NCI-H226 (cell line): ENCODE data around the gene NR2F2.

Source experiments
- DNase-seq: peaks from one replicate; pipeline ENCODE4 v3.0.0-alpha.2; 2015

NR2F2 gene

GRCh38 chr15:96330450-96331143, at the start of gene NR2F2:
Gene NR2F2, plus strand, starts transcription at chr15:96330700. Its CDS starts 1,406 bp downstream, at chr15:96332106.
- DNase-seq: peak; percentile 100

GRCh38 chr15:96285305-96285704, 45.2 kb upstream of the NR2F2 start:
- peak; percentile 45 for DNase-seq

- DNase-seq: no peak
Observed at GRCh38 chr15:96285729-96286254, 44.7 kb upstream of the NR2F2 start.

GRCh38 chr15:96290679-96291078, 39.8 kb upstream of the NR2F2 start:
- no peak for DNase-seq

GRCh38 chr15:96292635-96293034, 37.9 kb upstream of the NR2F2 start:
- DNase-seq: no peak

GRCh38 chr15:96293441-96293840, 37.1 kb upstream of the NR2F2 start:
- DNase-seq: no peak

GRCh38 chr15:96294766-96295165, 35.7 kb upstream of the NR2F2 start:
- no peak for DNase-seq

- peak; percentile 68 for DNase-seq
Observed at GRCh38 chr15:96296264-96296663, 34.2 kb upstream of the NR2F2 start.

- no peak for DNase-seq
Observed at GRCh38 chr15:96297783-96298182, 32.7 kb upstream of the NR2F2 start.

GRCh38 chr15:96298217-96298616, 32.3 kb upstream of the NR2F2 start:
- DNase-seq: no peak

- no peak for DNase-seq
Observed at GRCh38 chr15:96300836-96301235, 29.7 kb upstream of the NR2F2 start.

- DNase-seq: no peak
Observed at GRCh38 chr15:96303503-96304056, 26.9 kb upstream of the NR2F2 start.

GRCh38 chr15:96304839-96305238, 25.7 kb upstream of the NR2F2 start:
- no peak for DNase-seq

- no peak for DNase-seq
Observed at GRCh38 chr15:96306321-96306720, 24.2 kb upstream of the NR2F2 start.

GRCh38 chr15:96307856-96308394, 22.6 kb upstream of the NR2F2 start:
- DNase-seq: no peak

- no peak for DNase-seq
Observed at GRCh38 chr15:96309143-96309660, 21.3 kb upstream of the NR2F2 start.

GRCh38 chr15:96311256-96311955, 19.1 kb upstream of the NR2F2 start:
- DNase-seq: no peak

GRCh38 chr15:96311956-96312294, 18.6 kb upstream of the NR2F2 start:
- DNase-seq: no peak

GRCh38 chr15:96312641-96313335, 17.7 kb upstream of the NR2F2 start:
- DNase-seq: peak; percentile 70

GRCh38 chr15:96314518-96314917, 16.0 kb upstream of the NR2F2 start:
- no peak for DNase-seq

- no peak for DNase-seq
Observed at GRCh38 chr15:96314963-96315362, 15.5 kb upstream of the NR2F2 start.

GRCh38 chr15:96316953-96317629, 13.4 kb upstream of the NR2F2 start:
- DNase-seq: peak; percentile 14
